ENCODE data around the gene TNK2. TPM values are rescaled to one million over a fixed set of nuclear protein-coding genes. Genes with fewer than 3 reads are reported as not detected.

Gene TNK2
- total and polyA plus RNA-seq, 2 of the 8 experiments (the other 6 are each of a cell fraction or from before 2014, with no cell fraction given) = 10.4 to 33.9 TPM

DNA sequence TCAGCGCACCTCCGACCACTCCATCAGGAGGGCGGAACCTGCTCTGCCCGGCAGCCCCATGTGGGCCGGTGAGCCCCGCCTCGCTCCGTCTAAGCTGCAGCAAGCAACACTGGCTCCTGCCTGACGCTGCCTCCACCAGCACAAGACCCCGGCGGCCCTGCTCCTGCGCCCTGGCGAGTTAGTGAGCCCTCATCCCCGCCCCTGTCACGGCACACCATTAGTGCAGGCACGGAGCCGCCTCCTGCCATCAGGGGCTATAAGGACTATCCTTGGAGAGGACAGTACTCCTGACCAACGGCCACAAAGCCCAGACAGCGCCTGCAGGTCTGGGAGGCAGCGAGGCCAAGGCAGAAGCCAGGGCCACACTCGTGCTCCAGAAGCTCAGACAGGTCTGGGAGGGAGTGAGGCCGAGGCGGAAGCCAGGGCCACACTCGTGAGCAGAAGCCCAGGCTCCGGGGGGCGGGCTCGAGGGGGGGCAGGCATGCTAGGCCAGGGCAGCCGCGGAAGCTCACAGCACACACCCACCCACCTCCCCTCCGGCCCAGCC is 39.4 kb downstream of the TNK2 start:
- H4K5ac ChIP-seq (ENCODE audit: insufficient read length, low read depth, low read length) = no peak overlapping the region
- H3K9ac ChIP-seq (replicated peaks in 1 of 4; ENCODE audit: extremely low read depth in 1 of 4, low read depth in 3 of 4, low read length in 3 of 4) = no peak overlapping the region
- no peak overlapping the region for H2BK5ac ChIP-seq (ENCODE audit: low read depth, low read length)
- H3K36me3 ChIP-seq (ENCODE audit: control insufficient read depth in 2 of 4, insufficient read depth in 4 of 4, low read length in 3 of 4) = peaks cover 0 to 21% (median 0%) of the 10 kb centered on the region in 4 experiments; a peak in 4 of 8 replicates
- H3K4me1 ChIP-seq (replicated peaks in 1 of 4; ENCODE audit: control insufficient read depth in 3 of 4, insufficient read depth in 4 of 4, low read length in 3 of 4) = no peaks in the 10 kb centered on the region
- H3K79me2 ChIP-seq (ENCODE audit: control insufficient read depth in 1 of 2, insufficient read depth in 2 of 2, low read length in 2 of 2) = no peaks in the 10 kb centered on the region
- WGBS, 2 experiments (ENCODE audit: extremely low coverage in 1 of 2, insufficient coverage in 1 of 2, insufficient read length in 1 of 2, insufficient replicate concordance in 2 of 2, low coverage in 1 of 2, low lambda C conversion rate in 2 of 2, missing lambda C conversion rate in 1 of 2) = 90% methylated on average over 20 of the region's 30 CpGs; no CpG with 5 or more reads in 1 of the 2 experiments
- no peak overlapping the region for H4K8ac ChIP-seq (ENCODE audit: extremely low read depth, insufficient read depth, low read length)
- no peak overlapping the region for H2BK120ac ChIP-seq (replicated peaks; ENCODE audit: low read depth, low read length)
- POLR2A ChIA-PET (ENCODE audit: partially characterized antibody) = no interaction called here
- H3K27ac ChIP-seq (ENCODE audit: low read depth, low read length) = no peak overlapping the region
- no peaks in the 10 kb centered on the region for H3K9me3 ChIP-seq (ENCODE audit: insufficient read depth in 2 of 2, low read depth in 1 of 2, low read length in 1 of 2)
- no peaks in the 10 kb centered on the region for H3K23me2 ChIP-seq (ENCODE audit: low read depth, low read length)
- no peak overlapping the region for H3K4ac ChIP-seq (replicated peaks; ENCODE audit: insufficient read length, low read depth, low read length)
- H2BK20ac ChIP-seq (ENCODE audit: low read length) = no peak overlapping the region
- no peak overlapping the region for H2AFZ ChIP-seq (ENCODE audit: low read length)
- H3K23ac ChIP-seq (ENCODE audit: insufficient read length) = no peak overlapping the region
- H2BK15ac ChIP-seq (ENCODE audit: low read length) = no peak overlapping the region
- no peaks in the 10 kb centered on the region for H3K27me3 ChIP-seq (replicated peaks in 1 of 4; ENCODE audit: control insufficient read depth in 3 of 4, extremely low read depth in 1 of 4, insufficient read depth in 3 of 4, low read length in 3 of 4)
- H4K20me1 ChIP-seq (replicated peaks in 1 of 2; ENCODE audit: control insufficient read depth in 1 of 2, insufficient read depth in 2 of 2, low read length in 2 of 2) = peaks cover 0 to 5% of the 10 kb centered on the region in 2 experiments
- DNase-seq (ENCODE audit: low read depth in 1 of 2, low spot score in 2 of 2) (no peak), FAIRE-seq (no peak)
- no peak overlapping the region for H3K4me2 ChIP-seq (ENCODE audit: insufficient read depth in 1 of 2, low read depth in 2 of 2, low read length in 2 of 2)
- no peak for TF ChIP-seq CTBP2 (IDR thresholded peaks at IDR 0.05; ENCODE audit: borderline replicate concordance, insufficient read depth, insufficient read length, low read length)
- TF ChIP-seq BCL11A (IDR thresholded peaks at IDR 0.05; ENCODE audit: low read depth in 2 of 2, low read length in 2 of 2) = no peak
- no peak for TF ChIP-seq SP4 (IDR thresholded peaks at IDR 0.05; ENCODE audit: low read length)
- TF ChIP-seq SRF (IDR thresholded peaks at IDR 0.05; ENCODE audit: low read depth, low read length) = no peak
- TF ChIP-seq HDAC2 (IDR thresholded peaks at IDR 0.05; ENCODE audit: borderline replicate concordance in 1 of 2, low read depth in 2 of 2, low read length in 2 of 2) = no peak
- TF ChIP-seq FOSL1 (IDR thresholded peaks at IDR 0.05; ENCODE audit: insufficient read depth, low read depth, low read length) = no peak
- no peak for TF ChIP-seq SUZ12 (IDR thresholded peaks at IDR 0.05; ENCODE audit: low read length)
- no peak for TF ChIP-seq NANOG (IDR thresholded peaks at IDR 0.05; ENCODE audit: insufficient read depth, low read depth, low read length, poor library complexity, severe bottlenecking)
- TF ChIP-seq EP300 (IDR thresholded peaks at IDR 0.05; ENCODE audit: borderline replicate concordance in 1 of 2, low read depth in 2 of 2, low read length in 2 of 2) = no peak
- TF ChIP-seq, protein P1, sequence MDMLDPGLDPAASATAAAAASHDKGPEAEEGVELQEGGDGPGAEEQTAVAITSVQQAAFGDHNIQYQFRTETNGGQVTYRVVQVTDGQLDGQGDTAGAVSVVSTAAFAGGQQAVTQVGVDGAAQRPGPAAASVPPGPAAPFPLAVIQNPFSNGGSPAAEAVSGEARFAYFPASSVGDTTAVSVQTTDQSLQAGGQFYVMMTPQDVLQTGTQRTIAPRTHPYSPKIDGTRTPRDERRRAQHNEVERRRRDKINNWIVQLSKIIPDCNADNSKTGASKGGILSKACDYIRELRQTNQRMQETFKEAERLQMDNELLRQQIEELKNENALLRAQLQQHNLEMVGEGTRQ (IDR thresholded peaks at IDR 0.05; ENCODE audit: low read length) = no peak
- no peak for TF ChIP-seq CREB1 (IDR thresholded peaks at IDR 0.05)
- H2AK5ac ChIP-seq (ENCODE audit: low read depth, low read length) = no peak overlapping the region
- no peak overlapping the region for H3K18ac ChIP-seq (ENCODE audit: extremely low read depth, low read length)
- no peak overlapping the region for H3K4me3 ChIP-seq (ENCODE audit: extremely low read depth in 1 of 4, insufficient read depth in 2 of 4, low read depth in 3 of 4, low read length in 4 of 4)
- CTCF ChIA-PET (ENCODE audit: partially characterized antibody) = interaction anchor here (1.6 to 8.8 kb wide), 4 partner anchors 10 to 46 kb away, joined by 5 to 95 read pairs (median 8); no protein-coding TSS in a partner anchor
- H3K14ac ChIP-seq (ENCODE audit: insufficient read length) = no peak overlapping the region
- H3K56ac ChIP-seq (replicated peaks; ENCODE audit: insufficient read length, low read depth, low read length) = no peak overlapping the region
- H2BK12ac ChIP-seq (ENCODE audit: low read depth, low read length) = no peak overlapping the region
- H4K91ac ChIP-seq (replicated peaks; ENCODE audit: insufficient read length, low read length) = no peak overlapping the region
- H3K79me1 ChIP-seq (ENCODE audit: low read depth, low read length) = no peaks in the 10 kb centered on the region
